ENCODE data around the gene CBY3.
A peak's percentile ranks its signal among the peaks of the same experiment; 100 is the strongest.
"Not testable (repeated sequence)": the region's sequence is repeated elsewhere in the genome, so short reads cannot be mapped to it uniquely, and the experiment has no call there.

Gene CBY3

GRCh38 chr5:179680780-179681401 is at the start of gene CBY3:
TSS of gene CBY3 (minus strand) at chr5:179681034. CDS start at chr5:179680918, 116 bp downstream.
- DNase-seq = no peak

GRCh38 chr5:179730356-179730755 is 49.5 kb upstream of the CBY3 start:
- DNase-seq = no peak

DNA sequence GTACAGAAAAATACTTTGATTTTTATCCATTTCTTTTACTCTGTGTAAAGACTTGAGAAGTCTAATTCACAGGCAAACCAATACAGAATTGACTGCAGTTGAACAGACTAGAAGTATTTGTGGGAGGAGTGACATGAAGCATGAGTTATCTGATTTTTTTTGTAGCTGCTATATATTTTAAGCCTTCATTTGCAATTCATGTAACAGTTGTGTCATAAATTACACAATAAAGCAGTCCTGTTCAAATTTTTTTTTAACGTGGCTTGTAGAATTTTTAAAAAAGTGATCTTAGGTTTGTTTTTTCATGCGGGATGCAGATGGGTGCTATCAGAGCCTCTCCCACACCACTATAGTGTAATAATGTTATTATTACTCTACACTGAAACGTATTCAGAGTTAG is 48.9 kb upstream of the CBY3 start:
- DNase-seq = no peak

DNA sequence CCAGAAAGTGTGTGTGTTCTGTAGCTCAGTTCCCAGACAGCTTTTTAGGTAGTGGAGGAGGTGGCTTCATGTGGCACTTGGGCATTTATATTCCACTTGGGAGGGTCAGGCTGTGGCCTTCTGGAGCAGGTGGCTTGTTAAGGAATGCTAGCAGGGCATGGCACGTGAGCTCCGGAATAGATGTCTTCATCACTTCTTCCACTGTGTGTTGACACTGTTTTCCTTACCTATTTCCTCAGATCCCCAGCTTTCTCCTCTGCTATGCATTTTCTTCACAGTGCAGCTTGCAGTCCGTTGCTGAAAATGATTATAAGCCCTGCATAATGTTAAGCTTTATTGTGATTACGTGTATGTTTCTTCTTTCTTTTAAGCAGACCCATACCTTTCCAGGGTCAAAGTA is 48.5 kb upstream of the CBY3 start:
- DNase-seq = no peak

- DNase-seq = no peak
Observed at GRCh38 chr5:179727106-179727505, 46.3 kb upstream of the CBY3 start.

- no peak for DNase-seq
Observed at GRCh38 chr5:179724163-179724562, 43.3 kb upstream of the CBY3 start.

- DNase-seq = no peak
Observed at GRCh38 chr5:179720222-179720621, 39.4 kb upstream of the CBY3 start.

- no peak for DNase-seq
Observed at GRCh38 chr5:179716286-179716685, 35.5 kb upstream of the CBY3 start.

DNA sequence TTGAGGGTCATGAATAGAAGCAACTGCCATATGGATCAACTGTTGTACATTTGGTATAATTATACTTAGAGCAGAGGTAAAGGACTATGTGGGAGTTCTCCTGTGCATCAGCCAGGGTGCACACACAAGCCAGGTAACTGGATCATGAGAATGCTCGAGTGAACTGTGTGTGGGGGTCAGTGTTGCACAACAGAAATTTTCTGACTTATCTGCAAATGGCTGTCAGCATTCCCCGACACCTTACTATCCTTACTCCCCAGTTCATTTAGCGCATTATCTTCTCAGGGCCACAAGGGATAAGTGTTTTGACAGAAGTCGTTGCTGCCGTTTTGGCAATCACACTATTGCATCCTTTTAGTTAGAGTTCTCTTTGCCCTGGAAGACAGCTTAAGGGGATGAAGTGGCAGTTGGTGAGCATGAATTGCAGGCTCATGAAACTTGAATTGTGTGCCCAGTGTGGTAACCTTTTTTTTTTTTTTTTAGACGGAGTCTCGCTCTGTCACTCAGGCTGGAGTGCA is 19.6 kb upstream of the CBY3 start:
- no peak for DNase-seq

DNA sequence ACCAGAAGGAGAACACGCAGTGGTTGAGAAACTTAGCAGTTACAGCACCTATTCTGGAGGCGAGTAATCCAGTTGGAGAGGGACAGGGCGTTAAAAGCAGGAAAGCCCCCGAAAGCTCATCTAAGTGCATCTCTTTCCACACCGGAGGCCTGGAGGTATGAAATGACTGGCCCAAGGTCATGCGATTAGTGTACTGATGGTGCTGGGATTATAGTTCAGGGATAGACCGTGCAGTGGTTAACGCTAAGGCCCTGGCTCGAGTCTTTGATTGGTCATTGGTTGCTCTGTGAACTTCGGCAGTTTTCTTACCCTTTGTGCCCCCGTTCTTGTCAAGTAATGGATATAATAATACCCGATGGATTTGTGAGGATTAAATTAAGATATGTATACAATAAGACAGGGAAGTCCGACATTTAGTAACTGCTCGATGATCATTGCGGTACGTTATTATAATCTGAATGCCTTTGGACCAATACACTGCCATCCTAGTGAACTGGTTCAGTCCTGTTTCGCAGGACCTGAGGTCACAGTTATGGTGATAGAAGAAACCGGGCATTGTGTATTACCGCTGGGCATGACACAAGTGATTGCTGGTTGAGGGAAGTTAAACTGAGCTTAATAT is 18.9 kb upstream of the CBY3 start:
- no peak for DNase-seq

DNA sequence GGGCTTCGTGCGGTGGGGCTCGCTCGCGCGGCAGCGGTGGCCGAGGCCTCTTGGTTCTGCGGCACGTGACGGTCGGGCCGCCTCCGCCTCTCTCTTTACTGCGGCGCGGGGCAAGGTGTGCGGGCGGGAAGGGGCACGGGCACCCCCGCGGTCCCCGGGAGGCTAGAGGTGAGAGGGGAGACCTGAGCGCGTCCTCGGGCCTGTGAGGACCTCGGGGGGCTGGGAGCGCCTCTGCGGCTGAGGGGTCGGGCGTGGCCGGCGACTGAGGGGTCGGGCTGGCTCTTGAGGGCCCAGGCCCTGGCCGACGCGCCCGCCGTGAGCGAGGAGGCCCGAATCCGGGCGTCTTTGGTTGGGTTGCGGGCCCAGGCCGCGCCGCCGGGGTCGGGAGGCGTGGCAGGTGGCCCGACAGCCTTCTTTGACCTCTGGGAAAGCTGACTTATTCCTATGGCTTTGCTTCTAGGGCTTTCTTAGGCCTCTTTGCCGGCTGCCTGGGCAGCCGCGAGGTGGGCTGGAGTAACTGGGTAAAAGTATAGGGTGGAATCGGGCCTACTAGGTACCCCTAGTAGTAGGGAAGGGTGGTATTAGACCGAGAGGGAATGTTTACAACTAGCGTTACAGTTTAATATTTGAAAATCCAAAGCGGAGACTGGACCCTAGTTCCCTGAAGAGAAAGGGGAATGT is 18.2 kb upstream of the CBY3 start, which contains the start of gene CANX:
CANX (plus strand) TSS at position 33 of the 681 bp plus-strand sequence. CDS start 6,715 bp downstream, outside the sequence.
- no peak for DNase-seq

GRCh38 chr5:179697993-179698934 is 17.4 kb upstream of the CBY3 start:
- DNase-seq = peak; percentile 98

DNA sequence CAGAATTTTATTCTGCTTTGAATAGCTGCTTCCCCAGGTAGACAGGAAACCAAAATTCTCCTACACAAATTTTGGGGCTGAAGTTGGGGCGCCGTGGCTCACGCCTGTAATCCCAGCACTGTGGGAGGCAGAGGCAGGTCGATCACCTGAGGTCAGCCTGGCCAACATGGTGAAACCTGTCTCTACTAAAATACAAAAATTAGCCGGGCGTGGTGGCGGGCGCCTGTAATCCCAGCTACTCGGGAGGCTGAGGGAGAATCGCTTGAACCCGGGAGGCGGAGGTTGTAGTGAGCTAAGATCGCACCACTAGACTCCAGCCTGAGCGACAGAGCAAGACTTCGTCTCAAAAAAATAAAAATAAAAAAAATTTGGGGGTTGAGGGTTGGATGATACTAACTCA is 16.7 kb upstream of the CBY3 start:
- not testable (repeated sequence) for DNase-seq

- no peak for DNase-seq
Observed at GRCh38 chr5:179697108-179697507, 16.3 kb upstream of the CBY3 start.

DNA sequence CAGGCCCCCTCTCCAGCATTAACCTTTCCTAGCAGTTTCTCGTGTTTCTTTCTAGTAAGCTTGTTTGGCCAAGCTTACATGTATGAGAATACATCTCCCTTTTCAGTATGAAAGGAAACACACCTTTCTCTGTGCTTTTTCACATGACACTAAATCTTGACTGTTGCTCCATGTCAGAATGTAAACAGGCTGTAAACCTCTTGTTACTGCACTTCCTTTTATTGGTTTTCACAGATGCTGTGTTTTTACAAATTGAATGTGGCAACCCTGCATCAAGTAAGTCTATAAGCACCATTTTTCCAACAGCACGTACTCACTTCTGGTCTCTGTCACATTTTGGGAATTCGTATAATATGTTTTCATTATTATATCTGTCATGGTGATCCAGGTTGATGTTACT is 15.8 kb upstream of the CBY3 start:
- DNase-seq = no peak

GRCh38 chr5:179694561-179694960 is 13.7 kb upstream of the CBY3 start:
- no peak for DNase-seq

- DNase-seq = not testable (repeated sequence)
Observed at GRCh38 chr5:179689212-179689611, 8.4 kb upstream of the CBY3 start.

DNA sequence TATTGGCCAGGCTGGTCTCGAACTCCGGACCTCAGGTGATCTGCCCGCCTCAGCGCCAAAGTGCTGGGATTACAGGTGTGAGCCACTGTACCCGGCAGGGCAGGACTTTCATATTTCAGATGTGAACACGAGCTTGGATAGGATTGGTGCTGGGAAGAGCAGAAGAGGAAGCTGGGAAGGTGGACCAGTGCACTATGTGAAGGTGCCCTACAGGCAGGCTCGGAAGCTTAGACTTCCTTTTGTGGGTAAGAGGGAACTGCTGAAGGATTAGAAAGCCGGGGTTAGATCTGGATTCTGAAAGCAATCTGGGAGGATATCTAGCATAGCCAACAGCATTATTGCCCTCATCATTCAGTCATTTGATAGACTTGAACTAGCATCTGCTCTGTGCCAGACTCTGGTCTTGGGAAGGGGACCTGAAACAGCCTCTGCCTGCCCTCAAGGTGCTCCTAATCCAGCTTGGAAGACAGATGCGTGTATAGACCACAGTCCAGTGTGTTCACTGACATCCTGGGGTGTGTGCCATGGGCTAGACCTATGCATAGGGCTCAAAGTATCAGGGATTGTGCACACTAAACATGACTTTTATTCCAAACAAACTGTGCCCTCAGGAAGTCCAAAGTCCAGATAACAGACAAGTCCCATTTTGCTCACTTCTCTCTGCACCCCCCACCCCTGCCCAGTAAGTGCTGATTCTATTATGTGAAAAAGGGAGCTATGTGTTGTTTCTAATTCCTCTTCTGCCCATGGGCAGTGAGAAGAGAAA is 637 bp downstream of the CBY3 start:
- no peak for DNase-seq

DNA sequence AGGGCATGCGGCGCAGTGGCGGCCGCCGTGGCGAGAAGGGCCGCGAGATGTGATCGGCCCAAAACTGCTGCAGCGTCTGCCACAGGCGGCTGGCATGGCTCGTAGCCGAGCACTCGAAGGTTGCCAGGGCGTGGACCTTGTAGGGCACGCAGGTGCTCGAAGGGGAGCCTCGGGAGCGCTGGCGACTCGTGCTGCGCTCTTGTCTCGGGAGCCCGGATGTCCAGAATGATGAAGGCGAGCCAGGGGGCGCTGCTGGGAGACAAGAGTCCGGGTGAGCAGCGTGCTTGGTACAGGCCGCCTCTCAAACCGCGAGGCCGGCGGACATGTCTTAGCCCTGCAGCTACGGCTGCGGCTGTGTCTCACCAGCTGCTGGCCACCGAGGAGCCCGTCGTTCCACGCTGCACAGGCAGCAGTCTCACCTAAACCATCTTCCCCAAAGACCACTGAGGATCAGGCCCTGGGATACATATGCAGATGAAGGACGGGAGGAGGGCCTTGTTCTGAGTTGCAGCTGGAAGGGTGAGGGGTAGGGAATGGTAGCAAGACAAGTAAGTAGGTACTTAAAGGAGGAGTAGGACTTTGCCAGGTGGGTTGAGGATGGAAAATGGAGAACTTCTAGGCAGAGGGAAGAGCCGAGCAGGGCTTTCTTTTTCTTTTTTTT is 1.7 kb downstream of the CBY3 start:
- peak; percentile 42 for DNase-seq

- peak; percentile 88 for DNase-seq
Observed at GRCh38 chr5:179678223-179679013, 2.4 kb downstream of the CBY3 start.

- no peak for DNase-seq
Observed at GRCh38 chr5:179668391-179668790, 12.4 kb downstream of the CBY3 start.

All from activated CD4-positive, alpha-beta T cell treated with anti-CD3 and anti-CD28 coated beads for 1 hour (primary cell).